Muscle of back (tissue), 11 donors: ENCODE results near the gene SHISA5. TPM values are rescaled to one million over a fixed set of nuclear protein-coding genes. Genes with fewer than 3 reads are reported as not detected.
"Not testable (repeated sequence)": the region's sequence is repeated elsewhere in the genome, so short reads cannot be mapped to it uniquely, and the experiment has no call there.

Source experiments
- DNase-seq, 3 donors: peaks; one replicate each; pipeline versions ENCODE4 v3.0.0 to v3.0.0-alpha.2; 2013
- polyA plus RNA-seq, 10 donors: library from polyadenylated mRNA; unstranded; fragments of 120-200 nt; gene quantifications; one replicate each; pipeline ENCODE4 v1.2.1, GENCODE V29; 2013; ENCODE audit not compliant: insufficient read length in 10 of 10

The SHISA5 gene
- polyA plus RNA-seq, 10 donors, result 54.3 to 89.5 (median 70.3) TPM

- DNase-seq, result no peak
Measured at GRCh38 chr3:48463703-48464102, 40.3 kb downstream of the SHISA5 start.

- DNase-seq, result not testable (repeated sequence)
Measured at GRCh38 chr3:48461767-48462166, 42.2 kb downstream of the SHISA5 start.

GRCh38 chr3:48460517-48460902, 43.5 kb downstream of the SHISA5 start:
- DNase-seq, result no peak

GRCh38 chr3:48459773-48460516, 44.0 kb downstream of the SHISA5 start:
- DNase-seq, result no peak

GRCh38 chr3:48459331-48459730, 44.6 kb downstream of the SHISA5 start:
- DNase-seq, result no peak

- no peak for DNase-seq
Measured at GRCh38 chr3:48456456-48456855, 47.5 kb downstream of the SHISA5 start.

GRCh38 chr3:48451270-48451669, 52.7 kb downstream of the SHISA5 start:
- no peak for DNase-seq

GRCh38 chr3:48446425-48447193, 57.4 kb downstream of the SHISA5 start, which contains the start of gene ATRIP:
ATRIP (plus strand) TSS chr3:48446737; CDS start chr3:48446846, 109 bp downstream.
- peak; percentile 80 to 95 (median 90) for DNase-seq

GRCh38 chr3:48446043-48446424, 57.9 kb downstream of the SHISA5 start:
- DNase-seq, result no peak

GRCh38 chr3:48445277-48445882, 58.6 kb downstream of the SHISA5 start:
- DNase-seq, result no peak

- no peak for DNase-seq
Measured at GRCh38 chr3:48441940-48442339, 62.0 kb downstream of the SHISA5 start.

GRCh38 chr3:48440590-48440958, 63.4 kb downstream of the SHISA5 start:
- DNase-seq, result peak in 1 of 3 donors; percentile 43

GRCh38 chr3:48439820-48440589, 64.0 kb downstream of the SHISA5 start, which contains the start of the genes CCDC51 and TMA7:
CCDC51 (minus strand) TSS chr3:48440119; CDS start chr3:48435128, 4,991 bp downstream.
TMA7 (plus strand) TSS chr3:48440257; CDS start chr3:48440297, 40 bp downstream.
- DNase-seq, result peak; percentile 96 to 98 (median 97)

GRCh38 chr3:48437812-48438211, 66.2 kb downstream of the SHISA5 start:
- DNase-seq, result no peak

GRCh38 chr3:48436855-48437254, 67.1 kb downstream of the SHISA5 start:
- no peak for DNase-seq

- no peak for DNase-seq
Measured at GRCh38 chr3:48436477-48436787, 67.5 kb downstream of the SHISA5 start.

GRCh38 chr3:48435774-48436476, 68.0 kb downstream of the SHISA5 start:
- peak; percentile 74 to 88 (median 85) for DNase-seq

GRCh38 chr3:48435223-48435595, 68.8 kb downstream of the SHISA5 start:
- DNase-seq, result no peak

GRCh38 chr3:48434591-48435222, 69.3 kb downstream of the SHISA5 start:
- no peak for DNase-seq

- no peak for DNase-seq
Measured at GRCh38 chr3:48433472-48434118, 70.4 kb downstream of the SHISA5 start.
